HG03457 (cell line): ENCODE measurements around the gene GSAP.
"Not testable (repeated sequence)": the region's sequence is repeated elsewhere in the genome, so short reads cannot be mapped to it uniquely, and the experiment has no call there.

ENCODE experiments used
- ATAC-seq: cut with Tn5 transposase; IDR thresholded peaks from one replicate; pipeline ENCODE4 v1.9.1; 2021; ENCODE audit warnings: moderate number of reproducible peaks; ENCODE audit not compliant: unreplicated experiment

GSAP gene, protein sequence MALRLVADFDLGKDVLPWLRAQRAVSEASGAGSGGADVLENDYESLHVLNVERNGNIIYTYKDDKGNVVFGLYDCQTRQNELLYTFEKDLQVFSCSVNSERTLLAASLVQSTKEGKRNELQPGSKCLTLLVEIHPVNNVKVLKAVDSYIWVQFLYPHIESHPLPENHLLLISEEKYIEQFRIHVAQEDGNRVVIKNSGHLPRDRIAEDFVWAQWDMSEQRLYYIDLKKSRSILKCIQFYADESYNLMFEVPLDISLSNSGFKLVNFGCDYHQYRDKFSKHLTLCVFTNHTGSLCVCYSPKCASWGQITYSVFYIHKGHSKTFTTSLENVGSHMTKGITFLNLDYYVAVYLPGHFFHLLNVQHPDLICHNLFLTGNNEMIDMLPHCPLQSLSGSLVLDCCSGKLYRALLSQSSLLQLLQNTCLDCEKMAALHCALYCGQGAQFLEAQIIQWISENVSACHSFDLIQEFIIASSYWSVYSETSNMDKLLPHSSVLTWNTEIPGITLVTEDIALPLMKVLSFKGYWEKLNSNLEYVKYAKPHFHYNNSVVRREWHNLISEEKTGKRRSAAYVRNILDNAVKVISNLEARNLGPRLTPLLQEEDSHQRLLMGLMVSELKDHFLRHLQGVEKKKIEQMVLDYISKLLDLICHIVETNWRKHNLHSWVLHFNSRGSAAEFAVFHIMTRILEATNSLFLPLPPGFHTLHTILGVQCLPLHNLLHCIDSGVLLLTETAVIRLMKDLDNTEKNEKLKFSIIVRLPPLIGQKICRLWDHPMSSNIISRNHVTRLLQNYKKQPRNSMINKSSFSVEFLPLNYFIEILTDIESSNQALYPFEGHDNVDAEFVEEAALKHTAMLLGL

DNA sequence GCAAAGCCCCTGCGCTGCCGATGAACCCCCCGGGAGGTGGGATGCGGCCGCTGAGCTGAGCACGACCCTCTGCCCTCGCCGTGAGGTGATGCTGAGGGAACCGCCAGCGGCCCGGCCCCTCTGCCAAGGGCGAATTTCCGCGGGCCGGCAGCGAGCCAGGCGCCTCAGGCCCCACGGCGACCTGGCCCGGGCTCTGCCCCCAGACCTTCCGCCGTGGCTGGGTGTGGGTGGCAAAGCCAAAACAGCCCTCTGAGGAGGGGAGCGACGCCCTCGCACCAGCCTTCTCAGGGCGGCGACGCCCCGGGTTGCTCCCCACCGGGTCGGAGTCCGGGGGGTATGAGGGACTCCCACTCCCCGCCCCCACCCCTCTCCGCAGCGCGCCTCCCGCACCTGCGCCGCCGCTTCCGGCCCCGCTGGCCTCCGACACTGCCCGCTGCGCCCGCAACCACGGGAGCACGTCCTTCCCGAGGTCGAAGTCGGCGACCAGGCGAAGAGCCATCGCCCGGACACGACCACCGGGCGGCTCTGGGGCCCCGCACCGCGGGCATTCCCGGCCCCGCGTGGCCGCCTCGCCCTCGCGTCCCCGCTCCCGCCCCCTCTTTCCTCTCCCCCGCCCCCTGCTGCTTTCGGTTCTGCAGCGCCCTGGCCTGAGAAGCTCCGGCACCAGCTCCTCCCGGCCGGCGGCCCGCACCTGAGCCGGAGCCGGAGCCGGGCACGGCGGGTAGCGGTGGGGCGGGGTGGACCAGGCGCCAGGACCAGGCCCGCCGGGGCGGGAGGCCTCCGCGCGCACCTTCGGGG is at the start of gene GSAP:
Gene GSAP, minus strand, starts transcription at position 527 of the 798 bp plus-strand sequence. Its CDS starts 28 bp downstream, at position 499.
- peak; percentile 41 for ATAC-seq

DNA sequence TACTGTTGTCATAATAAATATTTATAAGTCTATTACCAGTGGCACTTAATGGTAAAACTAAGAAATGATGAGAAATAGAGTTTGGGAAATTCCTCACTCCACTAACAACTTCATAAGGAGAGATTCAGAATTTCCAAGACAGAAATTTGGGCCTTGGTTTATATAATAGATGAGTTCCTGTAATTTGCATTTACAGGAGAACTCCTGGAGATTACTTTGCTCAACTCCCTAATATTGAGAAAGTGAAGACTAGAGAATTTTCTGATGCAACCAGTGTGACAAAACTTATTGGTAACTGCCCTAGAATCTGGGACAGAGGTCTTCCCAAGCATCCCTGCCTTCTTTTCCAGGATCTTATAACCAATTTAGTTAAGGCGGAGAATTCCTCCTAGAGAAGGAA is 49.1 kb upstream of the GSAP start:
- ATAC-seq, result no peak

DNA sequence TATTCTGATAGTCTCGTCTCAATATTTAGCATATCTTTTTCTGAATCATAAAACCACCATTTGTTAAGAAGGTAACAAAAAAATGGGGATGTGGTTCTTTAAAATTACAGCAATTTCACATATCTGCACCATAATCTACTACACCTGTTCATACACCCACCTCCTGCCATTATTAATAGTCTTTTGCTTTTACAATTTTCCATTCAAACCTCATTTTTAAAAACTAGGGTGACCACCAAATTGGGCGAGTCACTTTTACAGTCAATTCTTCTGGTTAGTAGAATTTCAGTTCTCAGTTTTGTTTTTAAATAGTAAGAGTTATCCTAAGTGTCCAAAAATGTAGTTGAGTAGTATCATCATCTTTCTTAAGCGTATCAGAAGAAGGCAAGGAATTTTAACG is 48.4 kb upstream of the GSAP start:
- ATAC-seq, result peak; percentile 51

DNA sequence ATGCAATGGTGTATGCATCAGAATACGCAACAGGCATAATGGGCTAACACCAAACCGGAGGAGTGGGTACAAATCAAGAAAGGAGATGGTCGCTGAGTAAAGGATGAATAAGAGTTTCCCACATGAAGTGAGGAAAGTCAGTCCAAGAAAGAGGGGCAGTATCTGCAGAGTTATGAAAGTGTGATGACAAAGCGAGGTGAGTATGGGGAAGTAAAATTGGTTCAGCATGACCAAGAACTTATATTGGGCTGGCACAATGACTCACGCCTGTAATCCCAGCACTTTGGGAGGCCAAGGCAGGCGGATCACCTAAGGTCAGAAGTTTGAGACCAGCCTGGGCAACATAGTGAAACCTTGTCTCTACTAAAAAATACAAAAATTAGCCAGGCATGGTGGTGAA is 47.5 kb upstream of the GSAP start:
- peak; percentile 41 for ATAC-seq

DNA sequence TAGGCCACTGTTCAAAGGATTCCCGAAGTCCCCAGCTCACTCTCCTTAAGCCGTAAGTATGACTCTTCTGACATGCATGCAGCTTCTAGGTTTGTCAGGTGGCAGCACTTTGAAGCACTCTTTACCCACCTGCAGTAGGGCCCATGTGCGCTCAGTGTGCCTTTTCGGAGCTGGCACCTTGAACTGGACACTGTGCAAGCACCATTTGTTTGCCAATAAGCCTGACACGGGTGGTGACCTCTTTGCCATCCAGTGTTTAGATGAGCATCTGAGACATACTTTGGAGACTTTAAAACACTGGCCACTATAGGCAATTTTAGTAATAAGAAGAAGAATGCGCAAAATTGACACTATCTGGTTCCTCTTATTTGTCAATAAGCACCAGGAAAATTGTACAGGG is 45.7 kb upstream of the GSAP start:
- ATAC-seq, result no peak

DNA sequence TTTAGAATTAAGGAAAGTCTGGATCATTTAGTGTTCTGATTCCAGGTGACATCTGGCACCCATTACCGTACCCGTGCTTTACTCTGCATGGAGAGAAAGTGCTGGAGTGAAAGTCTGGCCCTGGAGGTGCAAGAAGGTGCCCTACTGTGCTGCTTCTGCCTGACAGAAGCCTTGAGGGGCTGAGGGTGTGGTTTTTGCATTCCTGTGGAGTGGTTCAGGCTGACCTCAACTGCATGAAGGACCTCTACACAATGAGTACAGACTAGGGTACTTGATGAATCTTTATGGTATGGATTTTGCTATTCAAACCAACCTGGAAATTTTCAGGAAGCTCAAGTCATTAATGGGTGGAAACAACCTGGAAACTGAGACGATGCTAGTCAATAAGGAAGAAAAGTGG is 45.1 kb upstream of the GSAP start:
- no peak for ATAC-seq

DNA sequence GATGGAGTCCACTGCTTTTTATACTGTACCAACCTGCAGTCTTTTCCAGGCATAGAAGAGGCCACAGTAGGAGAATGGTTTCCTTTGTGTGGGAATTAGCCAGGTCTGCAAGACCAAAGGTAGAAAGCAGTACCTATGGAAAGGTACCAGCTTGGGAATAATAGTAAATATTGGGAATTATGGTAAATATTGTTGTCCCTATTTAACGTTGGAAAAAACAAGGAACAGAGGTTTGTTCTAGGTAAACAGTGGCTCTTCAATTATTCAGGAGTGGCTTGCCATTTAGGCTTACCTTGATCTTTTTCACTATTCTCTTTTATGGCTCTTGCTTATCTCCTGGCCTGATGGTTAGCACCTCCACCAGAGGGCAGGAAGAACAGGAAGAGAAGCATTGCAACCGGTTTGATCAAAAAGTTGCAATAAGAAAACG is 43.9 kb upstream of the GSAP start:
- ATAC-seq, result no peak

DNA sequence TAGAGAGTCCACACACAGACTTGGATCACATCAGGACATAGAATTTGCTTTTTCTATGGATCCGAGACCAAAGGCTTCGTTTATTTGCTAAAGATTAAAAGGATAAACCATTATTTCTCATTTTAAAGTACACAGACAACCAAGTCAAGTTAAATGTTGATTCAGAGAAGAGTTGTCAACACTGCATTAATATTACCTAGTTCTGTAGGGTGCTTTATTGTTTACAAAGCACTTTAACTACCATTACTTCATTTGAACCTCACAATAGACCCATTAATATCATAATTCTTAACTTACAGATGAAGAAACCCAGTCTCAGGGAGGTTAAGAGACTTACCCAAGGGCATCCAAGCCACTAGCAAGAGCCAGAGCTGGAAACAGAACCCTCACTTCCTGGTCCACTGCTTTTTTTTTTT is 43.2 kb upstream of the GSAP start:
- no peak for ATAC-seq

DNA sequence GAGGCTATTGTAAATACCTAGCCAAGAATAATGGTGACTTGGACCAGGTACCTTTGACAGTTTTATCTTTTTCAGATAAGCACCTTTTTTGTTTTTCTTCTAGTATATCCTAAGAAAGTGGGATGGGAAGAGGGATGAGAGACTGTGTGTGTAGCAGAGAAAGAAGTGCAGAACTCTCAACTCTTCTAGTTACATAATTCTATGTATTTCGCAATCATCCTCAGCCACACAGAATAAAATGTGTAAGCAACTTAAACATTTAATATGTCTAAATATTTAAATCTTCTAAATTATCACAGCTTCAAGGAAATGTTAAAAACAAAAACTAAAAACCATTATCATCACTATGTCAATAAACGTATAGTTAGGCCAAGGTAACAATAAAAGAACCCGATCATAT is 42.6 kb upstream of the GSAP start:
- ATAC-seq, result no peak

DNA sequence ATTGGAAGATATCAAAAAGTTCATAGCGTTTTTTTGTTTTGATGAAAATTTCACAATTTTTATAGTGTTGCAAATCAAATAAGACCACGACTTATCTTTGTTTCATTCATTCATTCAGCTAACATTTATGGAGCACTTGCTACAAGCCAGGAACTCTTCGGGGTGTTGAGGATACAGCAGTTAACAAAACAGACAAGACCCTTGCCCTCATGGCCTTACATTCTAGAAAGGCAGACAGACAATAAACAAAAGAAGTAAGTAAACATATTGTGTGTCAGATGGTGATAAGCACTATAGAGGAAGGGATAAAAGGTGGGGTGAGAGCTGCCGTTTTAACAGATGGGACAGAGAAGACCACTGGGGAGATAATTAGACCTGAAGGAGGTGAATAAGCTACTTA is 41.6 kb upstream of the GSAP start:
- no peak for ATAC-seq

DNA sequence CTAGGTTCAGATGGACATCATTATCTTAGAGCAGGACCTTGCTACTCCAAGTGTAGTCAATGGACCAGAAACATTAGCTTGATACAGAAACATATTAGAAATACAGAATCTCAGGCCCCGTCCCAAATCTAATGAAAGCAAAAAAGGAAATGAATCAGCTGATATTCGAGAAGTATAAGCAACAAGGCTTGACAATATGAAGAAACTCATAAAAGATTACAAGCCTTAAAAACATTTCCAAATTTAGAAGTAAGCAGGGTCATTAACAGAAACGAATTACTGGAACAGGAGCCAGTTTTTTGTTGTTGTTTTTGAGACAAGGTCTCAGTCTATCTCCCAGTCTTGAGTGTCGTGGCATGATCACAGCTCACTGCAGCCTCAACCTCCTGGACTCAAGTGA is 40.5 kb upstream of the GSAP start:
- ATAC-seq, result no peak

DNA sequence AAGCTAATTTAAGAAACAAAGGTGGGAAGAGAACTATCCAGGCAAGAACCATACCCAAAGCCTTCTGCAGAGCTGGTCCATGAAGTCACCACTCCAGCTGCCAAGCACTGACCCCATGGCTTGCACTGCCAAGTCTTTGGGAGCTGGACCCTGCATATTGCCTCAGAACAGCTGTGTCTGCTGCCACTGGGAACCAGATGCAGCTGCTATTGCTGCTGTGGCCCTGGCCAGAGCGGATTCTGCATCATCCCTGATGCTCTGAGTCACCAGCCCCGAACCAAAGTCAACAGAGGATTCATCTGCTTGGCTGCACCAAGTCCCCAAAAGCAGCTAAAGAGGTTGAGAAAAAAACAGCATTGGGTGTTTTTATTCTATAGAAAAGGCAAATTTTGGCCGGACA is 39.2 kb upstream of the GSAP start:
- no peak for ATAC-seq

DNA sequence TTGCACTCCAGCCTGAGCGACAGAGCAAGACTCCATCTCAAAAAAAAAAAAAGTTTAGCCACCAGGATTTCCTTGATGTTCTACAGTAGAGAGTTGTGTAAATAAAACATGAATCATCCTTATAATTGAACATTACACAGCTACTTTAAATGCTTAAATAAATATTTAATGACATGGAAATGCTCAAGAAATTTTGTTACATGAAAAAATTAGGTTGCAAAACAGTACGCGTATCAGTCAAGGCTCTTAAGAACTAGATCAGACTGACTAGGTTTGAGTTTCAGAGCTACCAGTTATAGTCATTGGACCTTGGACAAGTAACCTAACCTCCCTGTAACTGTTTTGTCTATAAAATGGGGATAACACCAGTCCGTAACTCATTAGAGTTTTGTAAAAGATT is 38.7 kb upstream of the GSAP start:
- ATAC-seq, result no peak

DNA sequence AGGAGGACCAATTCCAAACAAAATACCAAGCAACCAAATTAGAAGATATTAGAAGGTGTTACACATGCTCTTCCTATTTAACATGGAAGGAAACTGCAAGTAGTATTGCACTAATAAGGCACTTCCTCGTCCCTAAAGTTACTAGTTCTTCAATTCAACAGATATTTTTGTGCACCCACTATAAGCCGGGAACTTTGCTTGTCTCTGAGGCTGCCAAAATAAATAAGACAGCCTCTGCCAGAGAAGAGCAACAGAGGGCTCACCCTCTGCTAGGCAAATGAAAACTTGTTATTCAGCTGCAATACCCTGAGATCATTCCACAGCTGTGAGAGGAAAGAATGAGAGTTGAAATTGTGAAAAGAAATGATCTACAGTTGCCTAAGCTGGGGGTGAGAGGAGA is 37.4 kb upstream of the GSAP start:
- ATAC-seq, result no peak

DNA sequence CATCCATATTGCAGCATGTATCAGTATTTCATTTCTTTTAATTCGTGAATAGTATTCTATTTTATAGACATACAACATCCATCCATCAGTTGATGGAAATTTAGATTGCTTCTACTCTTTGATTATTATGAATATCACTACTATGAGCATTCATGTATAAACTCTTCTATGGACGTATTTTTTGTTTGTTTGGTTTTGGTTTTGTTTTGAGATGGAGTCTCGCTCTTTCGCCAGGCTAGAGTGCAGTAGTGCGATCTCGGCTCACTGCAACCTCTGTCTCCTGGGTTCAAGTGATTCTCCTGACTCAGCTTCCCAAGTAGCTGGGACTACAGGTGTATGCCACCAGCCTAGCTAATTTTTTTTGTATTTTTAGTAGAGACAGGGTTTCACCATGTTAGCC is 35.8 kb upstream of the GSAP start:
- not testable (repeated sequence) for ATAC-seq

DNA sequence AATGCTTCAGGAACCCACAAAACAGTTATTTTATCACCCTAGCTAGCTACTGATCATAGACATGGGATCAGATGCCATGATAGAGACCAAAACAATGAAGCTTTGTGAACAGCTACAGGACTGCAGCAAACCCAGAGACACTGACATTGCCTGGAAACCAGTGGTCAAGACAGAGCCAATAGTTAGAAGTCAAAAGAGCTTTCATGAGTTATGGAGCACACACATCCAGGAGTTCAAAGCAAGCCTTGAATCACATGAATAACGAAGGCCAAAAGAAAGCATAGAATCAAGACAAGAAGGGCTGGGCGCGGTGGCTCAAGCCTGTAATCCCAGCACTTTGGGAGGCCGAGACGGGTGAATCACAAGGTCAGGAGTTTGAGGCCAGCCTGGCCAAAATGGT is 34.5 kb upstream of the GSAP start:
- no peak for ATAC-seq

DNA sequence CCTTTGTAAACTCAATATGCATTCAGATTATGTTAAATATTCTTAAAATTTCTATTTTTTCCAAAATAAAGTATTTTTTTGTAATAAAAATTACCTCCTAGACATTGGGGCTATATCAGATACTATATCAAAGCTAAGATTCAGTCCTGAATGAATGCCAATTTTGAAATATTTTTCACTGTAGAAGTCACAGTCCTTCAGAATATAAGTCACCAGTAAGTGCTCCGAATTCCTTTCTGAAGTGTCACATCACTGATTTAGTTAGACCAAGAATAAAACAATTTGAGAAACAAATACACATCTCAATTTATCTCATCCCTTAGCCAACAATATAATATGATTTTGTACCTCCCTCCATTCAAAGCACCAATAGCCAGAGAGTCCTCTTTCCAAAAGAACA is 33.9 kb upstream of the GSAP start:
- ATAC-seq, result no peak

DNA sequence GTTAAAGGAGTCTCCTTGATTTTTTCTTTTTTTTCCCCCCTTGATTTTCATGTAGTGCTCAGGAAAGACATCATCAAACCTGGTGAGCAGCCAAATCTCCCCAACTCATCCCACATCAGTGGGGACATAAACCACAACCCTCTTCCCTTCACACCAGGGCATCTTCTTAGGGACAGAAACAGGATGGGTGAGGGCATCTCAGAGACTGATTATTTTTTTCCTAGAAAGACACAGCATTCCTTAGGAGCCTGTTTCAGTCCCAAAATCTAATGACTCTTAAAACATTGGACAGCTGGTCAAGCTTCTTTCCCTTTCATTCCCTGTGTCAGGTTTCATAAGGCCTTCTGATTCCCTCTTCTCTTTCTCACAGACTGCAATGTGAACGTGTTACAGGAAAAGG is 31.5 kb upstream of the GSAP start:
- ATAC-seq, result no peak

DNA sequence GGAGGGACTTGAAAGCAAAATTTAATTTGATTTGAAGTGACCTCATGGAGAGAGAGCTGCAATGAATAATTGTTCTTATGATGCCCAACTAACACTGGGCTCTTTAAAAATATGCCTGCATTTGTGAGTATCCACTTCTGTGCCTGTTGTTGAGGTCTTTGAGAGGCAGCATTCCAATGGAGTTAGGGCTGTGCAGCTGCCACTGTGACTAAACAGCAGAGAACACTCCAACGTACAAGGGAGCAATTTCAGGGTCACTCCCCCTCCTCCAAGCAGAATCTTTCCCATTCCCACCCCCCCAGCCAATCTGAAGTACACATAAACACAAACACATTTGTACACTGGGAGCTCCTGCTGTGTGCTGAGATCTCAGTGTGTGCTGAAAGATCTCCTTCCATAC is 28.0 kb upstream of the GSAP start:
- no peak for ATAC-seq

DNA sequence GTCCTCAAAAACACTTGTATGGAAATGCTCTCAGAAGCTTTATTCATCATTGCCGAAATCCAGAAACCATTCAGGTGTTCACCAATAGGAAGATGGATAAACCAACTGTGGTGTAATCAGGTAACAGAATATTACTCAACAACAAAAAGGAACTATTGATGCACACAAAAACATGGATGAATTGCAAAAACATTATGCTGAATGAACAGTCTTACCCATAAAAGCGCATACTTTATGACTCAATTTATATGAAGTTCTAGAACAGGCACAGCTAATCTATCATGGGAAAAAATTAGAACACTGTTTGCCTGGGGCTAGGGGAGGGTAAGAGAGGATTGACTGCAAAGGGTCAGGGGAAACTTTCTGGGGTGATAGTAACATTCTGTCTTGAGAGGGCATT is 26.9 kb upstream of the GSAP start:
- ATAC-seq, result no peak

DNA sequence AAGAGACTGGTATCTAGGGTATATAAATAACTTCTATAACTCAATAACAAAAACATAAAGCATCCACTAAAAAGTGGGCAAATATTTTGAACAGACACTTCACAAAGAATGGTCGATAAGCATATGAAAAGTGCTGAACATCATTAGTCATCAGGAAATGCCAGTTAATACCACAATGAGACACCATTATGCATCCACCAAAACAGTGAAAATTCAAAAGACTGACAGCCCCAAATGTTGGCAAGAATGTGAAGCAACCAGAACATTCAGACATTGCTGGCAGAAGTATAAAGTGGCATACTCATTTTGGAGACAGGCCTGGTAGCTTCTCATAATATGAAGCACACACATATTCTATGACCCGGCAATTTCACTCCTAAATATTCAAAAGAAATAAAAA is 26.5 kb upstream of the GSAP start:
- ATAC-seq, result no peak
